Naive thymus-derived CD8-positive, alpha-beta T cell (primary cell): ENCODE results near the gene SLC2A6. TPM values are rescaled to one million over a fixed set of nuclear protein-coding genes. Genes with fewer than 3 reads are reported as not detected.

Experiments used
- ATAC-seq, 2 donors: fragments of 150-1000 bp; cut with Tn5 transposase in 1 of 2; sonication (Bioruptor Pico), chemical (Tn5 transposase) in 1 of 2; 1 replicate in 1 of 2; 2 replicates in 1 of 2; pipeline ENCODE4 v1.10.0; 2021; ENCODE audit warnings: mild to moderate bottlenecking in 2 of 2, moderate library complexity in 2 of 2
- POLR2A ChIA-PET: fragments of 350-600 bp; sonication (Branson Sonifier 250); formaldehyde crosslinking; loops from one replicate; lab custom pipeline; 2021; ENCODE audit warnings: antibody characterized with exemption; lab: Charles Lee
- DNase-seq, 10 donors: peaks; one replicate each; pipeline versions ENCODE4 v3.0.0 to v3.0.0-alpha.2; 2020 to 2022
- H3K27ac Mint-ChIP-seq, 10 donors: one replicate each; pipeline ENCODE4 v1.8.0; 2020 to 2022; ENCODE audit warnings: mild to moderate bottlenecking in 10 of 10, mixed read lengths in 10 of 10, moderate library complexity in 4 of 10, inconsistent platforms in 1 of 10
- H3K27me3 Mint-ChIP-seq, 5 donors: one replicate each; pipeline ENCODE4 v1.8.0; 2021 to 2022; ENCODE audit warnings: mixed read lengths in 5 of 5
- H3K36me3 Mint-ChIP-seq, 3 donors: one replicate each; pipeline ENCODE4 v1.8.0; 2020 to 2022; ENCODE audit warnings: mixed read lengths in 3 of 3, mild to moderate bottlenecking in 2 of 3, inconsistent platforms in 1 of 3
- H3K4me1 Mint-ChIP-seq, 4 donors: one replicate each; pipeline ENCODE4 v1.8.0; 2021 to 2022; ENCODE audit warnings: mixed read lengths in 4 of 4
- H3K4me3 Mint-ChIP-seq, 10 donors: one replicate each; pipeline ENCODE4 v1.8.0; 2020 to 2022; ENCODE audit warnings: mild to moderate bottlenecking in 10 of 10, mixed read lengths in 10 of 10, moderate library complexity in 6 of 10, inconsistent platforms in 1 of 10
- H3K9me3 Mint-ChIP-seq, 9 donors: one replicate each; pipeline ENCODE4 v1.8.0; 2020 to 2022; ENCODE audit warnings: mixed read lengths in 9 of 9, mild to moderate bottlenecking in 3 of 9, inconsistent platforms in 1 of 9, moderate library complexity in 1 of 9
- polyA plus RNA-seq, 3 donors: library from polyadenylated mRNA; unstranded; fragments of 300-500 nt; fragmentation: Illumina TruSeq; gene quantifications; one replicate each; pipeline ENCODE4 v1.2.3, GENCODE V29; 2021
- total RNA-seq, 8 experiments: library from RNA in 2 of 8; stranded (reverse) in 2 of 8; gene quantifications; one replicate each; pipeline ENCODE4 v1.2.3 and lab custom pipeline; 2021 to 2026

SLC2A6 gene
- total and polyA plus RNA-seq, 5 experiments from 2014 or later: 4.0 to 8.7 (median 6.0) TPM

DNA sequence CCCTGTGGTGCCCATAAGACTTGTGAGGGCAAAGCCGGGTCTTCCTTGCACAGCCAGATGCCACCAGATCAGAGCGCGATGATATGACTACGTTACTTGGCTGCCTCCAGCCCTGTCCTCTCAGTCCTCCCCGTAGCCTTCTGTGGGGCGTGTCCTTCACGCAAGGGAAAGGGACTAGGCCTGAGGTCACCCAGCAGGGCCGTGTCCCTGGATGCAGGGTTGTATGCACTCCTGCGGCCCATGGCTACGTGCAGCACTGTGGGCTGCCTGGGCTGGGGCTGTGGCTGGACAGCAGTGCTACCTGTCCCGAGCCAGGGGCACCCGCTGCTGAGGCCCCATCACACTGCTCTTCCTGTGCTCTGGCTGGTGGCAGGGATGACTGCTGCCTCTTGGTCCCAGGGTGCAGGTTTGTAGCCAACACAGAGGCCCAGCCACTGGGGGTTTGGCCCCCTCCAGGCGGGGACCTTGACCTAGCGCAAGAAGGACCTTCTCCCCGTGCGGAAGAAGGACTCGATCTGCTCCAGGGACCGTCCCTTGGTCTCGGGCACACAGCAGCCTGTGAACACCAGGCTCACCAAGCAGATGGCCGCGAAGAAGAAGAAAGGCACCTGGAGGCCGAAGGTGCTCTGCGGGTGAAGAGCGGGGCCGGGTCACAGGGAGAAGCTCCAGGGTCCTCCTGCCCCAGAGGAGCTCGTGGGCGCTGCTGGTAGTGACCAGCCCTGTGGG lies 7.2 kb downstream of the SLC2A6 start:
- H3K9me3 Mint-ChIP-seq: peaks cover 0 to 1% (median 0%) of the 10 kb centered on the region in 9 donors
- POLR2A ChIA-PET: no interaction called here
- peak overlapping the region in 1 of 10 donors; percentile 56 for H3K27ac Mint-ChIP-seq

GRCh38 chr9:133470988-133471387 lies 7.9 kb downstream of the SLC2A6 start:
- H3K9me3 Mint-ChIP-seq: peaks cover 0 to 1% (median 0%) of the 10 kb centered on the region in 9 donors
- H3K27ac Mint-ChIP-seq: no peak overlapping the region
- POLR2A ChIA-PET: no interaction called here
- peaks cover 0 to 8% (median 3%) of the 10 kb centered on the region in 4 donors for H3K4me1 Mint-ChIP-seq
- no peaks in the 10 kb centered on the region for H3K36me3 Mint-ChIP-seq
- ATAC-seq: no peak
- no peak for DNase-seq
- H3K4me3 Mint-ChIP-seq: no peak overlapping the region
- no peaks in the 10 kb centered on the region for H3K27me3 Mint-ChIP-seq

More for the DNA sequence above, 7.2 kb downstream of the SLC2A6 start:
- Mint-ChIP-seq H3K27me3 (no peaks in the 10 kb centered on the region), H3K36me3 (peaks cover 0 to 5% (median 0%) of the 10 kb centered on the region in 3 donors), H3K4me3 (no peak overlapping the region), H3K4me1 (peaks cover 0 to 15% (median 3%) of the 10 kb centered on the region in 4 donors)
- DNase-seq (peak in 1 of 10 donors; percentile 45), ATAC-seq (no peak)

DNA sequence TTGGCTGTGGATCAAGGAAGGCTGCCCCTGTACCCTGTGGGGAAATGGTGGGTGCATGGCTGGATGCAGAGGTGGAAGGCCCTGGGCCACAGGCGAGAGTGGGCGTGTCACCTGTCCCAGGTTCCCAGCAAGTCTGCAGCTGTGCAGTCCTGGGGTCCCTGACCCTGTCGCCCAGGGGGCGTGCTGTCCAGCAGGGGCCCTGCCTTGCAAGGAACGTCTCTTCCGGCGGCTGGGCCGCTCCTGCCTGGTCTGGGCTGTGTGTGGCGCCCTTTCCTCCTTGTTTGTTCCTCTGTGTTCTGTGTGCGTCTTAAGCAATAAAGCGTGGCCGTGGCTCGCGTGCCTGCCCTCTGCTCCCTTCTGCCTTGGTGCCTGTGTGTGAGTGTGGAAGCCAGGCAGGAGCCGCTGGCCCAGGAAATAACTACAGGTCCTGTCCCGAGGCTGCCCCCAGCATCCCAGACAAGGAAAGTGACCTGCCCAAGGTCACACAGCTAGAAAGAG lies 8.4 kb downstream of the SLC2A6 start:
- Mint-ChIP-seq H3K27me3 (no peaks in the 10 kb centered on the region), H3K36me3 (no peaks in the 10 kb centered on the region), H3K9me3 (peaks cover 0 to 1% (median 0%) of the 10 kb centered on the region in 9 donors), H3K27ac (peak overlapping the region in 3 of 10 donors; percentile 3 to 67 (median 41)), H3K4me3 (peak overlapping the region in 1 of 10 donors; percentile 41), H3K4me1 (peaks cover 0 to 5% (median 2%) of the 10 kb centered on the region in 4 donors)
- POLR2A ChIA-PET: no interaction called here
- ATAC-seq (no peak), DNase-seq (peak in 1 of 10 donors; percentile 58)

GRCh38 chr9:133468777-133469421 lies 10.0 kb downstream of the SLC2A6 start:
- POLR2A ChIA-PET: interaction anchor here (1.1 to 1.2 kb wide), 2 partner anchors 10 to 55 kb away, joined by 4 read pairs; no protein-coding TSS in a partner anchor
- DNase-seq (no peak), ATAC-seq (no peak)
- Mint-ChIP-seq H3K4me3 (no peak overlapping the region), H3K4me1 (peaks cover 0 to under 1% (median 0%) of the 10 kb centered on the region in 4 donors), H3K36me3 (no peaks in the 10 kb centered on the region), H3K27ac (no peak overlapping the region), H3K27me3 (no peaks in the 10 kb centered on the region), H3K9me3 (peaks cover 0 to 1% (median 0%) of the 10 kb centered on the region in 9 donors)

- ATAC-seq (no peak), DNase-seq (peak in 1 of 10 donors; percentile 57)
- Mint-ChIP-seq H3K9me3 (peaks cover 0 to 1% (median 0%) of the 10 kb centered on the region in 9 donors), H3K27me3 (no peaks in the 10 kb centered on the region), H3K36me3 (no peaks in the 10 kb centered on the region), H3K4me3 (no peak overlapping the region), H3K27ac (no peak overlapping the region), H3K4me1 (no peaks in the 10 kb centered on the region)
- POLR2A ChIA-PET: interaction anchor here (1.1 to 1.2 kb wide), 2 partner anchors 9 to 55 kb away, joined by 4 read pairs; no protein-coding TSS in a partner anchor
These were observed 10.5 kb downstream of the SLC2A6 start for GRCh38 chr9:133468374-133468773.

- Mint-ChIP-seq H3K27me3 (no peaks in the 10 kb centered on the region), H3K36me3 (no peaks in the 10 kb centered on the region), H3K4me1 (no peaks in the 10 kb centered on the region), H3K4me3 (no peak overlapping the region), H3K27ac (no peak overlapping the region), H3K9me3 (peaks cover 0 to 1% (median 0%) of the 10 kb centered on the region in 9 donors)
- ATAC-seq (no peak), DNase-seq (no peak)
- POLR2A ChIA-PET: interaction anchor here (0.9 kb wide), 1 partner anchor 9 kb away, joined by 4 read pairs; no protein-coding TSS in a partner anchor
These were observed 11.8 kb downstream of the SLC2A6 start for GRCh38 chr9:133467101-133467500.

DNA sequence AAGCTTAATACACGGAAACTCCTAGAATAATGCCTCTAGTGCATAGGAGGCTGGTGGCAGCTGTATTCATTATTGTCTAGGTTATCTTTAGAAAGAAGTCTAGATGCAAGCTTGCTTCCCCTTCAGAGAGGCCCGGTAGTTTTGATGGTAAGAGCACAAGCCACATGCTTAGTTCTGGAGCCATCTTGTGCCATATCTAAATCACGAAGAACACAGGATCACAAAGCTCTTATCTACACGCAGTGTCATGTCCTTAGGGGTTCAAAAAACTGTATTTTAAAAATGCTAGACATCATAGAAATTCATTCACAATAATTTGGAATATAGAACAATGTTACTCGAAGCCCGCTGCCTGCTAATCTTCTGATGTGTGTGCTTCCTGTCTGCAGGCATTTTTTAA lies 12.9 kb downstream of the SLC2A6 start:
- DNase-seq (no peak), ATAC-seq (no peak)
- Mint-ChIP-seq H3K36me3 (no peaks in the 10 kb centered on the region), H3K27ac (no peak overlapping the region), H3K4me3 (no peak overlapping the region), H3K27me3 (no peaks in the 10 kb centered on the region), H3K9me3 (peaks cover 0 to 1% (median 0%) of the 10 kb centered on the region in 9 donors), H3K4me1 (peaks cover 0 to under 1% (median 0%) of the 10 kb centered on the region in 4 donors)
- POLR2A ChIA-PET: no interaction called here

DNA sequence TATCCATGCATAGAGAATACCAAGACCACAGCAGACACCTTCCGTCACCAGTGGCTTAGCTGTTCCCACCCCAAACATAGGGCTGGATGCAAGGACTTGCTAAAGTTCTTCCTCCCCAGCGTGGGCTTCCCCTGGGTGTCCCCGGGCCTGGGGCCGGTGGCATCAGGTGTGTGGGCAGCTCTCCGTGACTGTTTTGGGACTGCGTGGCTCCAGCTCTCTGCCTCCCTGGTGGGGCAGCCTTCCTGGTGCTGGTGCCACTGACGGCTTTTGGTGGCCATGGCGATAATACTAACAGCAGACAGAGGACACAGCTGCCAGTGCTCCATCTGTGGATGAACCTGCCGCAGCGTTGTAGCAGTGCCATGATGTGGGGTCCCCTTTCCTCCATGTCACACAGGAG lies 14.3 kb downstream of the SLC2A6 start:
- Mint-ChIP-seq H3K9me3 (no peaks in the 10 kb centered on the region), H3K36me3 (no peaks in the 10 kb centered on the region), H3K4me1 (peaks cover 4 to 11% (median 6%) of the 10 kb centered on the region in 4 donors), H3K4me3 (no peak overlapping the region), H3K27me3 (no peaks in the 10 kb centered on the region), H3K27ac (no peak overlapping the region)
- ATAC-seq: no peak
- POLR2A ChIA-PET: no interaction called here
- DNase-seq: no peak

DNA sequence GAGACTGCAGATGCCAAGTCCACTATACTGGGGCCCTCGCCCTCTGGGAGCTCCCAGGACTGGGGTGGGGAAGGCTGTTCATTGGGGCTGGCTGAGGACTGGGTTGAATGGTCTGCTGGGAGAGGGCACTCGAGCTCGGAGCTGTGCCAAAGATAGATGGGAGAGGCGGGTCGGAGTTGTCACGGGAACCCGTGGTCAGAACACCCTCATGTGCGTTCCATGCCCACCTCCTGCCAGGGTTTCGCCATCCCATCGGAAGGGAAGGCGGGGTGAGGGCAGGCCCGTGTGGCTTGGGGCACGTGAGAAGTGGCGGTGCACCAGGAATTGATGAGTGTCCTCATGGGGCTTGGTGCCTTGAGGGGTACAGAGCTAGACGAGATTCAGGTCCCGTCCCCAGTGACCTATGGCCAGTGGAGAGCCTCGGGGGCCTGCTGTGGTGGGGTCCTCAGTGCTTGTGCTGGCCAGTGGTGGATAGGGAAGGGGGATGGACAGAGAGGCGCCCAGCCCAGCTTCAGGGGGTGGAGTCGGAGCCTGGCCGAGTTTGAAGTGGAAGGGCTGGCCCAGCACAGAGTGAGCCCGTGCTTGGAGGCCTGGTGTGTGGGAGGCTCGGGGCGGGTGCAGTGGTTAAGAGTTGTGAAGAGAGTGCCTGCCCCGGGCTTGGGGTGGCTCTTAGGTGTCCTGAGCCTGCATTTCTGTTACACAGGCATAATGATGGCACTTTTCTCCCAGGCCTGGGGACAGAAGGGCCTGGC lies 14.9 kb downstream of the SLC2A6 start:
- peaks cover 4 to 12% (median 9%) of the 10 kb centered on the region in 4 donors for H3K4me1 Mint-ChIP-seq
- peak overlapping the region in 3 of 10 donors; percentile 38 to 62 (median 39) for H3K27ac Mint-ChIP-seq
- H3K36me3 Mint-ChIP-seq: no peaks in the 10 kb centered on the region
- ATAC-seq (no peak), DNase-seq (no peak)
- POLR2A ChIA-PET: no interaction called here
- no peak overlapping the region for H3K4me3 Mint-ChIP-seq
- no peaks in the 10 kb centered on the region for H3K9me3 Mint-ChIP-seq
- no peaks in the 10 kb centered on the region for H3K27me3 Mint-ChIP-seq

GRCh38 chr9:133463234-133463863 lies 15.6 kb downstream of the SLC2A6 start:
- H3K36me3 Mint-ChIP-seq: no peaks in the 10 kb centered on the region
- H3K27me3 Mint-ChIP-seq: no peaks in the 10 kb centered on the region
- H3K9me3 Mint-ChIP-seq: no peaks in the 10 kb centered on the region
- no peak for ATAC-seq
- POLR2A ChIA-PET: interaction anchor here (1.3 kb wide), 1 partner anchor 16 kb away, joined by 4 read pairs; the partner anchor contains the start of gene SLC2A6
- peak overlapping the region in 1 of 10 donors; percentile 39 for H3K27ac Mint-ChIP-seq
- H3K4me3 Mint-ChIP-seq: no peak overlapping the region
- H3K4me1 Mint-ChIP-seq: peaks cover 4 to 15% (median 13%) of the 10 kb centered on the region in 4 donors
- DNase-seq: no peak

DNA sequence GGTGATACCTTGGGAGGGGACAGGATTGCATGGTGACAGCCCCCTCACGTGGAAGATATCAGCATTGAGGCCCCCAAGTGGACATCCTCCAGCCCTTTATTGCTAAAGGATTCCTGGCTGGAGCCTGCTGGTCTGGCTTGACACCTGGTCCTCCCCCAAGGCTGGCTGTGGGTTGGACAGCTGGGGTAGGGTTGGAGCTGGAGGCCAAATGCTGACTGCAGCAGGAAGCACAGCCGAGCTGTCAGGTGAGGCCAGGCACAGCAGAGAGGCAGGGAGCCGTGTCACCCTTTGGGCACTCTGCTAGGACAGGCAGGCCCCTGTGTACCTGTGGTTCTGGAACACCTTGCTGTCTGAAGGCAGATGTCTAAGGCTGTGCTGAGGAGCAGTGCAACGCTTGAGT lies 16.9 kb downstream of the SLC2A6 start:
- DNase-seq: no peak
- no peak overlapping the region for H3K4me3 Mint-ChIP-seq
- ATAC-seq: no peak
- no peaks in the 10 kb centered on the region for H3K27me3 Mint-ChIP-seq
- H3K4me1 Mint-ChIP-seq: peaks cover 4 to 15% (median 13%) of the 10 kb centered on the region in 4 donors
- no peaks in the 10 kb centered on the region for H3K36me3 Mint-ChIP-seq
- no peaks in the 10 kb centered on the region for H3K9me3 Mint-ChIP-seq
- peak overlapping the region in 7 of 10 donors; percentile 87 to 96 (median 93) for H3K27ac Mint-ChIP-seq
- POLR2A ChIA-PET: interaction anchor here (1.3 kb wide), 1 partner anchor 17 kb away, joined by 4 read pairs; the partner anchor contains the start of gene SLC2A6
